ENCODE results near the gene BEGAIN. TPM values are rescaled to one million over a fixed set of nuclear protein-coding genes. Genes with fewer than 3 reads are reported as not detected.

Gene BEGAIN, protein sequence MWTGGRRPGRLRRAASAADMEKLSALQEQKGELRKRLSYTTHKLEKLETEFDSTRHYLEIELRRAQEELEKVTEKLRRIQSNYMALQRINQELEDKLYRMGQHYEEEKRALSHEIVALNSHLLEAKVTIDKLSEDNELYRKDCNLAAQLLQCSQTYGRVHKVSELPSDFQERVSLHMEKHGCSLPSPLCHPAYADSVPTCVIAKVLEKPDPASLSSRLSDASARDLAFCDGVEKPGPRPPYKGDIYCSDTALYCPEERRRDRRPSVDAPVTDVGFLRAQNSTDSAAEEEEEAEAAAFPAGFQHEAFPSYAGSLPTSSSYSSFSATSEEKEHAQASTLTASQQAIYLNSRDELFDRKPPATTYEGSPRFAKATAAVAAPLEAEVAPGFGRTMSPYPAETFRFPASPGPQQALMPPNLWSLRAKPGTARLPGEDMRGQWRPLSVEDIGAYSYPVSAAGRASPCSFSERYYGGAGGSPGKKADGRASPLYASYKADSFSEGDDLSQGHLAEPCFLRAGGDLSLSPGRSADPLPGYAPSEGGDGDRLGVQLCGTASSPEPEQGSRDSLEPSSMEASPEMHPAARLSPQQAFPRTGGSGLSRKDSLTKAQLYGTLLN
- under 1 TPM; 0.74 to 0.99 TPM for total RNA-seq

DNA sequence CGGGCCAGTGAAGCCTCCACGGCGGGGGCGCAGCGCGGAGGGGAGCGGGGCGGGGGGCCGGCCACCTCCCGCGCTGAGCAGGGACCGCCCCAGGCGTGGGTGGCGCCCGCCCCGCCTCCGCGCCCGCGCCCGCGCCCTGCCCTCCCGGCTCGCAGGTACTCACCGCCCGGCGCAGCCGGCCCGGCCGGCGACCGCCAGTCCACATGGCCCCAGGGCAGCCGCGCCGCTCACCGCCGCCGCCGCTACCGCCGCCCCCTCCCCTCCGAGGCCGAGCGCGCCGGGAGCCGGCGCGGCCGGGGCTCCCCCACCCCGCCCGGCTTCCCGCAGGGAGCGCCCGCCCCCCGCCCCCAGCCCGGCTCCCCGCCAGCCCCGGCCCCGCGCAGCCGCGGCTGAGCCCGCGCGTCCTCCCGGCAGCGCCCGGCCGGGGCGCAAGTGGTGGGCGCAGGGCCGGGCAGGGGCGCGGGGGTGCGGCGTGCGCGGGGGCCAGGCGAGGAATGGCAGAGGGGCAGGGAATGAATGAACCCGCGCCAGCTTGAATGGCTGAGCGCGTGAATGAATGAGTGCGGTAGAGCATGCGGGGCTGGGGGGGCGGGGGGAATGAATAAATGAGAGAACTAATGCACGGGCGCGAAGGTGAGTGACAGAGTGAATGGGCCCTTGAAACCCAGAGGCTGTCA, at the start of gene BEGAIN:
Gene BEGAIN (minus strand): TSS at position 332 of the 677 bp plus-strand sequence. CDS start 127 bp downstream, at position 205.
- peaks cover 8% of the 10 kb centered on the region for H3K27me3 ChIP-seq
- TF ChIP-seq, protein P1, sequence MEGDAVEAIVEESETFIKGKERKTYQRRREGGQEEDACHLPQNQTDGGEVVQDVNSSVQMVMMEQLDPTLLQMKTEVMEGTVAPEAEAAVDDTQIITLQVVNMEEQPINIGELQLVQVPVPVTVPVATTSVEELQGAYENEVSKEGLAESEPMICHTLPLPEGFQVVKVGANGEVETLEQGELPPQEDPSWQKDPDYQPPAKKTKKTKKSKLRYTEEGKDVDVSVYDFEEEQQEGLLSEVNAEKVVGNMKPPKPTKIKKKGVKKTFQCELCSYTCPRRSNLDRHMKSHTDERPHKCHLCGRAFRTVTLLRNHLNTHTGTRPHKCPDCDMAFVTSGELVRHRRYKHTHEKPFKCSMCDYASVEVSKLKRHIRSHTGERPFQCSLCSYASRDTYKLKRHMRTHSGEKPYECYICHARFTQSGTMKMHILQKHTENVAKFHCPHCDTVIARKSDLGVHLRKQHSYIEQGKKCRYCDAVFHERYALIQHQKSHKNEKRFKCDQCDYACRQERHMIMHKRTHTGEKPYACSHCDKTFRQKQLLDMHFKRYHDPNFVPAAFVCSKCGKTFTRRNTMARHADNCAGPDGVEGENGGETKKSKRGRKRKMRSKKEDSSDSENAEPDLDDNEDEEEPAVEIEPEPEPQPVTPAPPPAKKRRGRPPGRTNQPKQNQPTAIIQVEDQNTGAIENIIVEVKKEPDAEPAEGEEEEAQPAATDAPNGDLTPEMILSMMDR (IDR thresholded peaks at IDR 0.05) = no peak
- no peaks in the 10 kb centered on the region for H3K36me3 ChIP-seq
- no peak within 1 kb of the TSS for H3K27ac ChIP-seq
- peak within 1 kb of the TSS; percentile 49 for H3K4me3 ChIP-seq
- H3K9me3 ChIP-seq = no peaks in the 10 kb centered on the region
- H3K4me1 ChIP-seq = no peaks in the 10 kb centered on the region
- DNase-seq = peak; percentile 54
- intact Hi-C loops (cut with DNase I) = no loop called here
- H3K9ac ChIP-seq (ENCODE audit: low read depth in 2 of 2, low read length in 2 of 2) = peak within 1 kb of the TSS; percentile 19 to 50

GRCh38 chr14:100636559-100636958, 49.3 kb upstream of the BEGAIN start:
- no peak for DNase-seq
- no peak overlapping the region for H3K4me3 ChIP-seq
- no peaks in the 10 kb centered on the region for H3K27me3 ChIP-seq
- H3K36me3 ChIP-seq = no peaks in the 10 kb centered on the region
- TF ChIP-seq, protein P1 (IDR thresholded peaks at IDR 0.05) = no peak
- H3K4me1 ChIP-seq = no peaks in the 10 kb centered on the region
- no peak overlapping the region for H3K9ac ChIP-seq (ENCODE audit: low read depth in 2 of 2, low read length in 2 of 2)
- no peak overlapping the region for H3K27ac ChIP-seq
- no peaks in the 10 kb centered on the region for H3K9me3 ChIP-seq
- intact Hi-C loops (cut with DNase I) = no loop called here

DNA sequence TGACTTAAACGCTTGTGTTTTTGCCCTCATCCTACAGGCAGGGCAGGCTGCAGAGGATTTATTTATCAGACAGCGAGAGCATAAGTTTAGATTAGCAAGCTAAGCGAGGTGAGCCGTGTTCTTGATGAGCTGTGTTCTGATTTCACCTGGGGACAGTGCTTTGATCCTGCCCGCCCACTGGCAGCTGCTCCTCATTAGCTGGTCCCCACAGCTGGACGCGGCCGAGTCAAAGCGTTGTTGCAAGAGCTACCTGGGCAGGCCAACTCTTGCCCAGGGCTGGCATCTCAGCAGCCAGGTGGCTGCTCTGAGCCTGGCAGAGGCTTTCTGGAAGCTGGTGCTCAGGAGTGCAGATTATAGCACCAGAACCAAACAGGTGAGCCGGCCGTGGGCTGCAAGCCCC, 46.8 kb upstream of the BEGAIN start:
- Histone ChIP-seq H3K27ac (no peak overlapping the region), H3K36me3 (no peaks in the 10 kb centered on the region), H3K9me3 (no peaks in the 10 kb centered on the region), H3K27me3 (no peaks in the 10 kb centered on the region), H3K4me3 (no peak overlapping the region), H3K4me1 (no peaks in the 10 kb centered on the region), H3K9ac (ENCODE audit: low read depth in 2 of 2, low read length in 2 of 2) (no peak overlapping the region)
- TF ChIP-seq, protein P1 (IDR thresholded peaks at IDR 0.05) = no peak
- DNase-seq = no peak
- intact Hi-C loops (cut with DNase I) = no loop called here

DNA sequence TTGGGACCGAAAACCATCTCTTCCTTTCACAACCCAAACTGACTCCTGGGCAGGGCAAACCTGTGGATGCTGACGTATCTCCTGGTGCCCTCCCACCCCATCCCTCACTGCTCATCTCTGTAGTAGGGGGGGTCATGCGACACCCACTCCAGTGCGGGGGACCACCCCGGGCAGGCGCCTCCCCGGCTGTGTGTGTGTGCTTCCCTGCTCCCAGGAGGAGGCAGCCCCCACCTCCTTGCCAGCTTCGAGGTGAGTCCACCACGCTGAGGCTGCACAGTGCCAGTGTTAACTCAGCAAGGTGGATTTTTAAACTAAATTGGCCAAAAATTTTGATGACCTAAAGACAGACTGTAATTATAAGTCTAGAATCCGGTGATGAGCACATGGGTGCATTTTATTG, 46.2 kb upstream of the BEGAIN start:
- H3K36me3 ChIP-seq = no peaks in the 10 kb centered on the region
- no peak for DNase-seq
- no peaks in the 10 kb centered on the region for H3K27me3 ChIP-seq
- H3K9me3 ChIP-seq = no peaks in the 10 kb centered on the region
- no peak overlapping the region for H3K27ac ChIP-seq
- TF ChIP-seq, protein P1 (IDR thresholded peaks at IDR 0.05) = no peak
- intact Hi-C loops (cut with DNase I) = no loop called here
- H3K4me3 ChIP-seq = no peak overlapping the region
- no peak overlapping the region for H3K9ac ChIP-seq (ENCODE audit: low read depth in 2 of 2, low read length in 2 of 2)
- no peaks in the 10 kb centered on the region for H3K4me1 ChIP-seq

GRCh38 chr14:100629696-100630095, 42.5 kb upstream of the BEGAIN start:
- Histone ChIP-seq H3K9ac (ENCODE audit: low read depth in 2 of 2, low read length in 2 of 2) (no peak overlapping the region), H3K4me3 (no peak overlapping the region), H3K4me1 (no peaks in the 10 kb centered on the region), H3K27ac (no peak overlapping the region), H3K9me3 (no peaks in the 10 kb centered on the region), H3K36me3 (no peaks in the 10 kb centered on the region), H3K27me3 (no peaks in the 10 kb centered on the region)
- intact Hi-C loops (cut with DNase I) = no loop called here
- TF ChIP-seq, protein P1 (IDR thresholded peaks at IDR 0.05) = no peak
- DNase-seq = no peak
